ENCODE measurements around the gene NGF.

NGF gene

DNA sequence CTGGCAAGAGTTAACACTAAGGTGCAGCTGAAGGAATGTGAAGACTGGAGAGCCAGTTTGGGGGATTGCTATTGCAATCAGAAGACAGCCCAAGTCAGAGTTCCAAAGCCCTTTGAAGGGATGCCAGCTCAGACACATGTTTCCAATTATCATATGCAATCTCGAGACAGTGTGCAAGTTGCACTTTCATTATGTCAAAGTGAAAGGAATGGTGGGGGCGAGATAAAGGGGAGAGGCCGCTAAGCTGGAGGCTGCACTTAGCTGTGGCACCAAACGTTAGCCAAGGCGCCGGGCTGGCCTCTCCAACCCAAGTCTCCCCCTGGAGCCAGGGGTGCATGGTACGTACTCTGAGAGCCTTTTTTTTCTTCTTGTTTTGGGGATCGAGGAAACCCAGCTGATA, 58.0 kb downstream of the NGF start:
- H3K27me3 ChIP-seq (ENCODE audit: insufficient read depth, low read length, poor library complexity): no peaks in the 10 kb centered on the region
- H3K27ac ChIP-seq (ENCODE audit: low read length): no peak overlapping the region
- no peak overlapping the region for H3K4me3 ChIP-seq (ENCODE audit: low read depth in 1 of 2, low read length in 2 of 2)
- no peak overlapping the region for H3K9ac ChIP-seq (ENCODE audit: low read depth, low read length)
- H3K4me2 ChIP-seq (ENCODE audit: insufficient read depth, low read length): no peak overlapping the region
- ATAC-seq (ENCODE audit: insufficient read depth, low read depth): no peak
- H3K4me1 ChIP-seq (ENCODE audit: insufficient read depth, low read length): no peaks in the 10 kb centered on the region
- H3K36me3 ChIP-seq (ENCODE audit: insufficient read depth, low read length): no peaks in the 10 kb centered on the region
- H3K79me2 ChIP-seq (ENCODE audit: insufficient read depth, low read length): no peaks in the 10 kb centered on the region
- no peaks in the 10 kb centered on the region for H3K9me3 ChIP-seq (ENCODE audit: insufficient read depth, low read length, severe bottlenecking)
- no peak for DNase-seq
- no peaks in the 10 kb centered on the region for H4K20me1 ChIP-seq (ENCODE audit: insufficient read depth, low read length)
- TF ChIP-seq, protein P1, sequence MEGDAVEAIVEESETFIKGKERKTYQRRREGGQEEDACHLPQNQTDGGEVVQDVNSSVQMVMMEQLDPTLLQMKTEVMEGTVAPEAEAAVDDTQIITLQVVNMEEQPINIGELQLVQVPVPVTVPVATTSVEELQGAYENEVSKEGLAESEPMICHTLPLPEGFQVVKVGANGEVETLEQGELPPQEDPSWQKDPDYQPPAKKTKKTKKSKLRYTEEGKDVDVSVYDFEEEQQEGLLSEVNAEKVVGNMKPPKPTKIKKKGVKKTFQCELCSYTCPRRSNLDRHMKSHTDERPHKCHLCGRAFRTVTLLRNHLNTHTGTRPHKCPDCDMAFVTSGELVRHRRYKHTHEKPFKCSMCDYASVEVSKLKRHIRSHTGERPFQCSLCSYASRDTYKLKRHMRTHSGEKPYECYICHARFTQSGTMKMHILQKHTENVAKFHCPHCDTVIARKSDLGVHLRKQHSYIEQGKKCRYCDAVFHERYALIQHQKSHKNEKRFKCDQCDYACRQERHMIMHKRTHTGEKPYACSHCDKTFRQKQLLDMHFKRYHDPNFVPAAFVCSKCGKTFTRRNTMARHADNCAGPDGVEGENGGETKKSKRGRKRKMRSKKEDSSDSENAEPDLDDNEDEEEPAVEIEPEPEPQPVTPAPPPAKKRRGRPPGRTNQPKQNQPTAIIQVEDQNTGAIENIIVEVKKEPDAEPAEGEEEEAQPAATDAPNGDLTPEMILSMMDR (IDR thresholded peaks at IDR 0.05; ENCODE audit: borderline replicate concordance, extremely low read depth, low read length, poor library complexity, severe bottlenecking): no peak
- no peak for TF ChIP-seq EZH2 (IDR thresholded peaks at IDR 0.05; ENCODE audit: borderline replicate concordance, low read depth, low read length, severe bottlenecking)
- H2AFZ ChIP-seq (ENCODE audit: low read depth, low read length): no peak overlapping the region

DNA sequence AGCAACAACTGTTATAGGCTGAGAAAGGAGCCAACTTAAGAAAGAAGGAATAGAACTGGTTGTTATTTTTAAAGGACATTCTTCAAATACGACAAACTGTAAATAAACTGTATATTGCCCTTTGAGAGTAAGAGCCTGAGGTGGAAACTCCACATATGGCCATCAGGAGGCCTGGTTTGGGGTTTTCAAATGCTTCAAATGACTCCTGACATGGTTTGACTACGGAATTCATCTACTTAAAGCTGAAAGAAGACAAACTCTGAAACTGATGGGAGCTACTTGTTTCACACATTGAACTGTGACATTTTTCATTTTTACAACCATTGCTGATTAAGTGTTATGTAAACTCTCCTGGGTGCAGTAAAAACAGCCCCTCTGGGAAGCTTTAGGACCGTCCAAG, 59.8 kb downstream of the NGF start:
- no peaks in the 10 kb centered on the region for H3K27me3 ChIP-seq (ENCODE audit: insufficient read depth, low read length, poor library complexity)
- H3K9me3 ChIP-seq (ENCODE audit: insufficient read depth, low read length, severe bottlenecking): no peaks in the 10 kb centered on the region
- no peaks in the 10 kb centered on the region for H4K20me1 ChIP-seq (ENCODE audit: insufficient read depth, low read length)
- H3K79me2 ChIP-seq (ENCODE audit: insufficient read depth, low read length): no peaks in the 10 kb centered on the region
- no peak overlapping the region for H3K27ac ChIP-seq (ENCODE audit: low read length)
- no peaks in the 10 kb centered on the region for H3K4me1 ChIP-seq (ENCODE audit: insufficient read depth, low read length)
- no peak overlapping the region for H3K4me2 ChIP-seq (ENCODE audit: insufficient read depth, low read length)
- no peak overlapping the region for H2AFZ ChIP-seq (ENCODE audit: low read depth, low read length)
- no peak overlapping the region for H3K4me3 ChIP-seq (ENCODE audit: low read depth in 1 of 2, low read length in 2 of 2)
- no peak overlapping the region for H3K9ac ChIP-seq (ENCODE audit: low read depth, low read length)
- no peak for ATAC-seq (ENCODE audit: insufficient read depth, low read depth)
- H3K36me3 ChIP-seq (ENCODE audit: insufficient read depth, low read length): no peaks in the 10 kb centered on the region
- TF ChIP-seq, protein P1 (IDR thresholded peaks at IDR 0.05; ENCODE audit: borderline replicate concordance, extremely low read depth, low read length, poor library complexity, severe bottlenecking): no peak
- TF ChIP-seq EZH2 (IDR thresholded peaks at IDR 0.05; ENCODE audit: borderline replicate concordance, low read depth, low read length, severe bottlenecking): no peak
- no peak for DNase-seq

DNA sequence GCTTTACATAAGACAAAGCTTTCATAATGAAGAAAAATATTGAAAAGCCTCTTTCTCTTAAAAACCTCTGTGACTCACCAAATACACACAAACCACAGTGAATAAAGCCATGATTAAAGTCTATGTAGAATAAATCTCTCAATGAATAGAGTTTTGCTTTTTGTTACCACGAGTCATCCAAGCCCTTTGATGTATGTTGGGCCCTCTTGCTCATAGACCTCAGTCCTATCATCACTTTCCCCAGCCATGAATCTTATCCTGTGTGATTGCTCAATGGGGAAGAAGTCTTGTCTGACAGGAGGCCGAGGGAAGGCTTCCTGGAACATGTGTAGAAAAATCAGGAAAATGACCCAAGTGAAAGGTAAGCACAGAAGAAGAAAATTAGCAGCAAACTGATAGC, 60.8 kb downstream of the NGF start:
- Histone ChIP-seq H3K79me2 (ENCODE audit: insufficient read depth, low read length) (no peaks in the 10 kb centered on the region), H3K9ac (ENCODE audit: low read depth, low read length) (no peak overlapping the region), H3K27ac (ENCODE audit: low read length) (no peak overlapping the region), H3K27me3 (ENCODE audit: insufficient read depth, low read length, poor library complexity) (no peaks in the 10 kb centered on the region), H2AFZ (ENCODE audit: low read depth, low read length) (no peak overlapping the region), H3K9me3 (ENCODE audit: insufficient read depth, low read length, severe bottlenecking) (no peaks in the 10 kb centered on the region), H3K4me2 (ENCODE audit: insufficient read depth, low read length) (no peak overlapping the region), H3K4me1 (ENCODE audit: insufficient read depth, low read length) (no peaks in the 10 kb centered on the region), H3K36me3 (ENCODE audit: insufficient read depth, low read length) (no peaks in the 10 kb centered on the region), H3K4me3 (ENCODE audit: low read depth in 1 of 2, low read length in 2 of 2) (no peak overlapping the region), H4K20me1 (ENCODE audit: insufficient read depth, low read length) (no peaks in the 10 kb centered on the region)
- no peak for TF ChIP-seq EZH2 (IDR thresholded peaks at IDR 0.05; ENCODE audit: borderline replicate concordance, low read depth, low read length, severe bottlenecking)
- TF ChIP-seq, protein P1 (IDR thresholded peaks at IDR 0.05; ENCODE audit: borderline replicate concordance, extremely low read depth, low read length, poor library complexity, severe bottlenecking): no peak
- ATAC-seq (ENCODE audit: insufficient read depth, low read depth) (no peak), DNase-seq (no peak)

DNA sequence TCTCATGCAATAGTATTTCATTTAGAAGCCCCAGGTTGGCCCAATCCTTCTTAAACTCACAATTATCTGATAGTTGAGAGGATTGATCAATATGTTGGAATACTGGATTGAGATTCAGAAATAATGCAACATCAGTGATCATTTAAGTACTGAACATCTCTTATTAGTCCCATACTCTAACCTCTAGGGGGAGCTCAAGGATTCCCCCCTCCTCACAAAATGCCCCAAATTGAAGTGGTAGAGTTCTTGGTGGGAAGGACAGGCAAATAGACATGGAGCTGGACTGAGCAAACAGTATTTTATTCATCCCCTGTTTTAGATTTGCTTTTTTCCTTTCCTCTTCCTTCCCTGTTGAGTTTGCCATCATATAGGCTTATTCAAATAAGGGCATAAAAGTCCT, 62.8 kb downstream of the NGF start:
- Histone ChIP-seq H3K9me3 (ENCODE audit: insufficient read depth, low read length, severe bottlenecking) (no peaks in the 10 kb centered on the region), H3K4me1 (ENCODE audit: insufficient read depth, low read length) (no peaks in the 10 kb centered on the region), H3K4me2 (ENCODE audit: insufficient read depth, low read length) (no peak overlapping the region), H4K20me1 (ENCODE audit: insufficient read depth, low read length) (no peaks in the 10 kb centered on the region), H3K4me3 (ENCODE audit: low read depth in 1 of 2, low read length in 2 of 2) (no peak overlapping the region), H3K36me3 (ENCODE audit: insufficient read depth, low read length) (no peaks in the 10 kb centered on the region), H3K27ac (ENCODE audit: low read length) (no peak overlapping the region), H2AFZ (ENCODE audit: low read depth, low read length) (no peak overlapping the region), H3K9ac (ENCODE audit: low read depth, low read length) (no peak overlapping the region), H3K27me3 (ENCODE audit: insufficient read depth, low read length, poor library complexity) (no peaks in the 10 kb centered on the region), H3K79me2 (ENCODE audit: insufficient read depth, low read length) (no peaks in the 10 kb centered on the region)
- DNase-seq (no peak), ATAC-seq (ENCODE audit: insufficient read depth, low read depth) (no peak)
- TF ChIP-seq EZH2 (IDR thresholded peaks at IDR 0.05; ENCODE audit: borderline replicate concordance, low read depth, low read length, severe bottlenecking): no peak
- TF ChIP-seq, protein P1 (IDR thresholded peaks at IDR 0.05; ENCODE audit: borderline replicate concordance, extremely low read depth, low read length, poor library complexity, severe bottlenecking): peak; percentile 52

All from DND-41 (cell line).